Uterus (tissue), 2 donors: ENCODE data around the gene MAPT.

Experiments used
- POLR2A ChIP-seq, 2 donors: fragments of 450-650 bp; IDR thresholded peaks; one replicate each; pipeline ENCODE4 v1.6.1; 2016; ENCODE audit warnings: antibody characterized with exemption in 2 of 2, mild to moderate bottlenecking in 1 of 2, moderate library complexity in 1 of 2
- TF ChIP-seq, protein P1 (sequence below), 4 experiments: fragments of 200-600 bp in 2 of 4; fragments of 450-650 bp in 2 of 4; sonication (generic) in 2 of 4; IDR thresholded peaks; one replicate each; pipeline ENCODE4 v1.5.1; 2016 to 2019; ENCODE audit warnings: antibody characterized with exemption in 4 of 4, mild to moderate bottlenecking in 2 of 4, moderate library complexity in 1 of 4

DNA sequence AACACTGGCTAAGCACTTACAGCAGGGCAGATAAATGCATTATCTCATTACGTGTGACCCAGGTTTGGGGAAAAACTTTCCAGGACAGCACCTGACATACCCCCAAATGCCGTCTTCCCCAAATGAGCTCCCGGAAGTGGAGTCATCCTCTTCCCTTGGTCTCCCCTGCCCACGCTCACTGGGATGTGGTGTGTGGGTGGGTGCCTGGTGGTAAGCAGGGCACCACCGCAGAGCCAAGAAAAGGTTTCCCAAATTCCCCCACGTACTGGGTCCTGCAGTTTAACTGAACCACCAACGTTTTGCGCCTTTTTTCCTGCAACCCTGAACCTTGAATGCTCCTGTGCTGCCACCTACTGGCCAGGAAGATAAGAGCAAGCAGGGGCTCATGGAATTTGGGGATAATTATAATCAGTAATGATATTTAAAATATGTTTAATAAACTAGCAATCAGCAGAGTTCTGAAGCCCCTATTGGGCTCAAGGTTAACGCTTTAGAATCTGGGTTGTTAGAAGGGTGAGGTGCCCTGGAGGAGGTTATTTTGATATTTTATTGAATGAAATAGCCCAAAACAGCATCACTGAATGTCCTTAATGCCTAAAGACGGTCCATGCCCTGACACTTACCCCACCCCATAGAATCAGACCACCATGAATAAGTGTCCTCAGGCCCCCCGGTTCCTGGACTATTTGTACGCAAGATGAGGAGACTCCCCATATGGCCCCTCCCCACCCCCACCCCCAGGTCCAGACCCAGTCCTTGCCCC lies 41.6 kb upstream of the MAPT start:
- TF ChIP-seq POLR2A (IDR thresholded peaks at IDR 0.05): no peak
- TF ChIP-seq, protein P1, sequence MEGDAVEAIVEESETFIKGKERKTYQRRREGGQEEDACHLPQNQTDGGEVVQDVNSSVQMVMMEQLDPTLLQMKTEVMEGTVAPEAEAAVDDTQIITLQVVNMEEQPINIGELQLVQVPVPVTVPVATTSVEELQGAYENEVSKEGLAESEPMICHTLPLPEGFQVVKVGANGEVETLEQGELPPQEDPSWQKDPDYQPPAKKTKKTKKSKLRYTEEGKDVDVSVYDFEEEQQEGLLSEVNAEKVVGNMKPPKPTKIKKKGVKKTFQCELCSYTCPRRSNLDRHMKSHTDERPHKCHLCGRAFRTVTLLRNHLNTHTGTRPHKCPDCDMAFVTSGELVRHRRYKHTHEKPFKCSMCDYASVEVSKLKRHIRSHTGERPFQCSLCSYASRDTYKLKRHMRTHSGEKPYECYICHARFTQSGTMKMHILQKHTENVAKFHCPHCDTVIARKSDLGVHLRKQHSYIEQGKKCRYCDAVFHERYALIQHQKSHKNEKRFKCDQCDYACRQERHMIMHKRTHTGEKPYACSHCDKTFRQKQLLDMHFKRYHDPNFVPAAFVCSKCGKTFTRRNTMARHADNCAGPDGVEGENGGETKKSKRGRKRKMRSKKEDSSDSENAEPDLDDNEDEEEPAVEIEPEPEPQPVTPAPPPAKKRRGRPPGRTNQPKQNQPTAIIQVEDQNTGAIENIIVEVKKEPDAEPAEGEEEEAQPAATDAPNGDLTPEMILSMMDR (IDR thresholded peaks at IDR 0.05): peak; percentile 61 to 80 (median 76)
